HepG2 (cell line): ENCODE data around the gene TMEM256. TPM values are rescaled to one million over a fixed set of nuclear protein-coding genes. Genes with fewer than 3 reads are reported as not detected.

ENCODE experiments used
- ATAC-seq: fragments of 200-7000 bp; cut with Tn5 transposase; 3 replicates; pipeline ENCODE4 v1.9.1; 2020; ENCODE audit warnings: mild to moderate bottlenecking, moderate library complexity
- BruUV-seq: library from RNA; stranded (reverse); fragments of 400-500 nt; replicated peaks from 2 replicates; lab custom pipeline; 2021; lab: Mats Ljungman, UMichigan
- CTCF ChIA-PET: fragments of 300-600 bp; formaldehyde crosslinking; extraction: SDS; loops from one replicate; lab custom pipeline; 2021; ENCODE audit warnings: low total read pairs, inconsistent platforms, low intra/inter-chr PET ratio; lab: Yijun Ruan, JAX
- POLR2A ChIA-PET: fragments of 350-600 bp; sonication (Branson Sonifier 250); formaldehyde crosslinking; loops from one replicate; lab custom pipeline; 2020; ENCODE audit warnings: antibody characterized with exemption, inconsistent platforms; lab: Yijun Ruan, JAX
- DNase-seq: peaks from one replicate; pipeline ENCODE4 v3.0.0-alpha.2; 2015; ENCODE audit warnings: low spot score
- FAIRE-seq: peaks from 3 replicates; lab custom pipeline; 2011; peaks lifted over from hg19 to GRCh38; lab: Jason Lieb, UNC
- H2AFZ ChIP-seq: one replicate; pipeline ENCODE4 v1.6.1; 2011; ENCODE audit warnings: low read length, inconsistent platforms
- H3K27ac ChIP-seq: fragments of 300-600 bp; 3 replicates; pipeline ENCODE4 v1.8.0; 2011; ENCODE audit warnings: mixed run types, mild to moderate bottlenecking, mixed read lengths, low read length, inconsistent platforms; ENCODE audit not compliant: insufficient read depth; ENCODE audit errors: extremely low read length
- H3K27me3 ChIP-seq, 2 experiments: fragments of 200-600 bp in 1 of 2; 2 replicates in 1 of 2; 3 replicates in 1 of 2; pipeline versions ENCODE4 v1.6.0 to v1.8.0; 2011; ENCODE audit warnings: low read length in 2 of 2, mild to moderate bottlenecking in 2 of 2, moderate library complexity in 2 of 2, inconsistent platforms in 1 of 2; ENCODE audit not compliant: insufficient read depth in 2 of 2, control insufficient read depth in 1 of 2
- H3K36me3 ChIP-seq, 2 experiments: fragments of 200-600 bp in 1 of 2; replicated peaks in 1 of 2; 2 replicates in 1 of 2; 3 replicates in 1 of 2; pipeline versions ENCODE4 v1.5.1 to v1.8.0; 2011; ENCODE audit warnings: low read length in 2 of 2, inconsistent platforms in 1 of 2; ENCODE audit not compliant: insufficient read depth in 2 of 2, control insufficient read depth in 1 of 2
- H3K4me1 ChIP-seq: 2 replicates; pipeline ENCODE4 v1.5.1; 2012; ENCODE audit warnings: low read length, inconsistent platforms; ENCODE audit not compliant: insufficient read depth
- H3K4me2 ChIP-seq: 2 replicates; pipeline ENCODE4 v1.6.0; 2011; ENCODE audit warnings: low read depth, low read length, inconsistent platforms
- H3K4me3 ChIP-seq, 3 experiments: fragments of 200-600 bp in 1 of 3; sonication (generic), shearing (Covaris generic) in 1 of 3; replicated peaks in 1 of 3; 2 replicates each; pipeline ENCODE4 v1.5.1; 2011 to 2016; ENCODE audit warnings: low read length in 3 of 3, inconsistent platforms in 2 of 3, low read depth in 2 of 3, mild to moderate bottlenecking in 2 of 3, control low read depth in 1 of 3, mixed read lengths in 1 of 3; ENCODE audit not compliant: insufficient read depth in 1 of 3
- H3K79me2 ChIP-seq: one replicate; pipeline ENCODE4 v1.6.1; 2011; ENCODE audit warnings: low read length, inconsistent platforms; ENCODE audit not compliant: insufficient read depth
- H3K9ac ChIP-seq: 2 replicates; pipeline ENCODE4 v1.6.0; 2011; ENCODE audit warnings: mild to moderate bottlenecking, low read depth, low read length, inconsistent platforms; ENCODE audit not compliant: insufficient read depth
- H3K9me3 ChIP-seq: 2 replicates; pipeline ENCODE4 v1.5.1; 2012; ENCODE audit warnings: mild to moderate bottlenecking, low read length
- H4K20me1 ChIP-seq: 2 replicates; pipeline ENCODE4 v1.6.0; 2011; ENCODE audit warnings: inconsistent platforms, mild to moderate bottlenecking, low read length, moderate library complexity; ENCODE audit not compliant: insufficient read depth
- CENPBD1 ChIP-seq: sonication (generic); formaldehyde crosslinking; IDR thresholded peaks from 2 replicates; pipeline ENCODE4 v1.8.0; 2022; ENCODE audit warnings: missing genetic modification reagents, low read depth, mild to moderate bottlenecking, borderline replicate concordance
- GMEB2 ChIP-seq: IDR thresholded peaks from 2 replicates; pipeline ENCODE4 v1.6.1; 2016; ENCODE audit warnings: missing biosample characterization, missing genetic modification reagents, low read depth
- GZF1 ChIP-seq: sonication (generic); formaldehyde crosslinking; IDR thresholded peaks from 2 replicates; pipeline ENCODE4 v1.5.1; 2020; ENCODE audit warnings: mild to moderate bottlenecking, missing genetic modification reagents
- NCOR1 ChIP-seq: fragments of 200-600 bp; sonication (generic); IDR thresholded peaks from 2 replicates; pipeline ENCODE4 v1.7.0; 2017; ENCODE audit warnings: antibody characterized with exemption, low read length, borderline replicate concordance
- SYNCRIP ChIP-seq: fragments of 200-400 bp; formaldehyde crosslinking; IDR thresholded peaks from 2 replicates; pipeline ENCODE4 v1.6.1; 2018; ENCODE audit warnings: mild to moderate bottlenecking, low read depth, low read length; ENCODE audit not compliant: insufficient read depth
- TCF12 ChIP-seq, 2 experiments: fragments of 450-650 bp in 1 of 2; sonication (generic) in 1 of 2; formaldehyde crosslinking in 1 of 2; IDR thresholded peaks; 2 replicates each; pipeline versions ENCODE4 v1.6.1 to v1.8.0; 2017 to 2022; ENCODE audit warnings: antibody characterized with exemption in 1 of 2, mild to moderate bottlenecking in 1 of 2, missing genetic modification reagents in 1 of 2, moderate library complexity in 1 of 2
- ZFP41 ChIP-seq: sonication (generic); formaldehyde crosslinking; IDR thresholded peaks from 2 replicates; pipeline ENCODE4 v1.4.0; 2020; ENCODE audit warnings: mild to moderate bottlenecking, missing genetic modification reagents, borderline replicate concordance
- ZNF333 ChIP-seq: sonication (generic); formaldehyde crosslinking; IDR thresholded peaks from 2 replicates; pipeline ENCODE4 v1.4.0; 2020; ENCODE audit warnings: mild to moderate bottlenecking, missing genetic modification reagents, borderline replicate concordance
- ZNF740 ChIP-seq: sonication (generic); formaldehyde crosslinking; IDR thresholded peaks from 2 replicates; pipeline ENCODE4 v1.4.0; 2020; ENCODE audit warnings: missing genetic modification reagents
- WGBS: methylation state at CpG from one replicate; pipeline ENCODE4 v1.1.6; 2017; ENCODE audit warnings: low lambda C conversion rate; 5-methylcytosine and 5-hydroxymethylcytosine counted together
- in situ Hi-C: cut with HindIII; loops from 2 replicates; pipeline ENCODE4 v1.10.0; 2017; ENCODE audit warnings: low pct_unique_long_range_greater_than_20kb; ENCODE audit not compliant: extremely low pct_ligation_motif_present
- intact Hi-C: fragments of 100-400 bp; cut with micrococcal nuclease; formaldehyde crosslinking; loops from one replicate; pipeline ENCODE4 v1.10.0; 2022; ENCODE audit not compliant: unreplicated experiment
- polyA plus RNA-seq, 8 experiments: library from polyadenylated mRNA; depleted of rRNA in 3 of 8; stranded (reverse) in 7 of 8; unstranded in 1 of 8; fragments of >200 nt; fragmentation: Illumina TruSeq in 4 of 8; extraction: Trizol in 4 of 8; gene quantifications; 2 replicates each; pipeline versions ENCODE4 v1.2.1 to v1.2.3, GENCODE V29; 2011 to 2016; ENCODE audit warnings: low read depth in 4 of 8, missing spikeins in 1 of 8, mixed read lengths in 1 of 8; ENCODE audit not compliant: insufficient read depth in 1 of 8
- total RNA-seq, 5 experiments: library from RNA; depleted of rRNA; stranded (reverse); fragments of >200 nt; fragmentation: Illumina TruSeq; extraction: Trizol; gene quantifications; 2 replicates each; pipeline ENCODE4 v1.2.3, GENCODE V29; 2016; ENCODE audit warnings: low read depth in 1 of 5

TMEM256 gene
- total and polyA plus RNA-seq, 2 of the 13 experiments (the other 11 are each of a cell fraction or from before 2014, with no cell fraction given), result 231 to 252 TPM

- Histone ChIP-seq H3K9ac (no peak overlapping the region), H2AFZ (no peak overlapping the region), H3K4me2 (no peak overlapping the region), H3K9me3 (no peaks in the 10 kb centered on the region), H3K4me3 (no peak overlapping the region), H4K20me1 (no peaks in the 10 kb centered on the region), H3K36me3 (no peaks in the 10 kb centered on the region), H3K79me2 (no peaks in the 10 kb centered on the region), H3K4me1 (peaks cover 17% of the 10 kb centered on the region), H3K27ac (no peak overlapping the region), H3K27me3 (peaks cover 2 to 3% of the 10 kb centered on the region in 2 experiments; a peak in 3 of 5 replicates)
- ChIA-PET POLR2A (interaction anchor here (1.1 kb wide), 1 partner anchor 27 kb away, joined by 3 read pairs; the partner anchor contains the start of gene TMEM256), CTCF (no interaction called here)
- in situ Hi-C loops (no loop called here), intact Hi-C loops (no loop called here)
- BruUV-seq, result no TSS peak
- no peak for ATAC-seq
- WGBS, result 0% methylated on average over 1 of the region's 1 CpG
- TF ChIP-seq SYNCRIP (no peak), GMEB2 (CRISPR knock-in tag) (no peak), ZFP41 (CRISPR knock-in tag) (no peak), TCF12 (IDR thresholded peaks at IDR 0.05) (no peak), TCF12 (CRISPR knock-in tag; IDR thresholded peaks at IDR 0.05) (no peak), ZNF740 (CRISPR knock-in tag) (no peak), ZNF333 (CRISPR knock-in tag) (no peak), CENPBD1 (CRISPR knock-in tag) (no peak), GZF1 (CRISPR knock-in tag) (no peak), NCOR1 (no peak)
- no peak for FAIRE-seq
- DNase-seq, result no peak
Measured at GRCh38 chr17:7431231-7431630, 27.3 kb upstream of the TMEM256 start.
